Measurements from ENCODE around the gene TDRD3.

- no peak for TF ChIP-seq CTCF (IDR thresholded peaks at IDR 0.05)
- TF ChIP-seq POLR2A (IDR thresholded peaks at IDR 0.05), result no peak
These were observed 10.1 kb downstream of the TDRD3 start for GRCh38 chr13:60407095-60407494.
